GM23338 (cell line): ENCODE results near the gene FCSK. TPM values are rescaled to one million over a fixed set of nuclear protein-coding genes. Genes with fewer than 3 reads are reported as not detected.

Experiments used
- ATAC-seq: fragments of 200-7000 bp; cut with Tn5 transposase; 3 replicates; pipeline ENCODE4 v1.9.1; 2020
- DNase-seq: peaks from one replicate; pipeline ENCODE4 v3.0.0-alpha.2; 2015; ENCODE audit warnings: low spot score
- H2AFZ ChIP-seq: fragments of 200-600 bp; sonication (generic); 2 replicates; pipeline ENCODE4 v1.8.0; 2016; ENCODE audit warnings: antibody characterized with exemption, mild to moderate bottlenecking, moderate library complexity
- H3F3A ChIP-seq: fragments of 200-600 bp; sonication (generic); replicated peaks from 2 replicates; pipeline ENCODE4 v1.8.0; 2017; ENCODE audit warnings: antibody characterized with exemption, mixed run types, low read depth
- H3K27ac ChIP-seq: fragments of 200-600 bp; sonication (generic); 2 replicates; pipeline ENCODE4 v1.6.1; 2016; ENCODE audit warnings: low read depth
- H3K27me3 ChIP-seq: fragments of 200-600 bp; sonication (generic); 2 replicates; pipeline ENCODE4 v1.8.0; 2016; ENCODE audit warnings: mild to moderate bottlenecking, mixed run types, moderate library complexity; ENCODE audit not compliant: insufficient read depth
- H3K36me3 ChIP-seq: fragments of 200-600 bp; sonication (generic); 2 replicates; pipeline ENCODE4 v1.8.0; 2016; ENCODE audit warnings: mild to moderate bottlenecking; ENCODE audit not compliant: insufficient read depth
- H3K4me1 ChIP-seq: fragments of 200-600 bp; sonication (generic); 2 replicates; pipeline ENCODE4 v1.8.0; 2016; ENCODE audit warnings: mild to moderate bottlenecking, moderate library complexity; ENCODE audit not compliant: insufficient read depth
- H3K4me2 ChIP-seq: fragments of 200-600 bp; sonication (generic); 2 replicates; pipeline ENCODE4 v1.7.1; 2017; ENCODE audit warnings: mixed run types
- H3K4me3 ChIP-seq: fragments of 200-600 bp; sonication (generic); 2 replicates; pipeline ENCODE4 v1.6.1; 2016; ENCODE audit warnings: mixed run types
- H3K79me2 ChIP-seq: fragments of 200-600 bp; sonication (generic); replicated peaks from 2 replicates; pipeline ENCODE4 v1.8.0; 2017; ENCODE audit warnings: mild to moderate bottlenecking; ENCODE audit not compliant: insufficient read depth
- H3K9me2 ChIP-seq: fragments of 200-600 bp; sonication (generic); 2 replicates; pipeline ENCODE4 v1.8.0; 2017; ENCODE audit not compliant: insufficient read depth
- H4K20me1 ChIP-seq: fragments of 200-600 bp; sonication (generic); replicated peaks from 2 replicates; pipeline ENCODE4 v1.8.0; 2017; ENCODE audit warnings: mild to moderate bottlenecking; ENCODE audit not compliant: insufficient read depth
- H3K27ac Mint-ChIP-seq: 2 replicates; pipeline ENCODE4 v1.8.0; 2020; ENCODE audit warnings: inconsistent platforms, mild to moderate bottlenecking, moderate library complexity, mixed read lengths
- H3K27me3 Mint-ChIP-seq: 3 replicates; pipeline ENCODE4 v1.8.0; 2022; ENCODE audit warnings: low read depth, mild to moderate bottlenecking, moderate library complexity, mixed read lengths, inconsistent platforms; ENCODE audit not compliant: insufficient read depth, poor library complexity
- H3K36me3 Mint-ChIP-seq: 3 replicates; pipeline ENCODE4 v1.8.0; 2021; ENCODE audit warnings: low read depth, mild to moderate bottlenecking, inconsistent platforms, moderate library complexity, mixed read lengths
- H3K4me1 Mint-ChIP-seq: 3 replicates; pipeline ENCODE4 v1.8.0; 2020; ENCODE audit warnings: mild to moderate bottlenecking, inconsistent platforms, mixed read lengths
- H3K4me3 Mint-ChIP-seq: 3 replicates; pipeline ENCODE4 v1.8.0; 2021; ENCODE audit warnings: moderate library complexity, mild to moderate bottlenecking, inconsistent platforms, mixed read lengths
- H3K9me3 Mint-ChIP-seq: 3 replicates; pipeline ENCODE4 v1.8.0; 2020; ENCODE audit warnings: moderate library complexity, mild to moderate bottlenecking, inconsistent platforms, mixed read lengths
- CREB1 ChIP-seq: fragments of 250-450 bp; sonication (Bioruptor Pico); IDR thresholded peaks from 2 replicates; pipeline ENCODE4 v1.5.0; 2020; ENCODE audit warnings: low read depth, mild to moderate bottlenecking, moderate library complexity
- EZH2 ChIP-seq: fragments of 200-600 bp; sonication (generic); IDR thresholded peaks from one replicate; pipeline ENCODE4 v1.8.0; 2017; ENCODE audit warnings: antibody characterized with exemption, mild to moderate bottlenecking, low read depth; ENCODE audit not compliant: unreplicated experiment
- EZH2phosphoT487 ChIP-seq: fragments of 200-600 bp; sonication (generic); IDR thresholded peaks from one replicate; pipeline ENCODE4 v1.8.1; 2018; ENCODE audit warnings: antibody characterized with exemption; ENCODE audit not compliant: unreplicated experiment
- NANOG ChIP-seq: IDR thresholded peaks from 2 replicates; pipeline ENCODE4 v1.6.1; 2016; ENCODE audit warnings: antibody characterized with exemption, borderline replicate concordance
- POLR2AphosphoS5 ChIP-seq: IDR thresholded peaks from 2 replicates; pipeline ENCODE4 v1.6.1; 2016; ENCODE audit warnings: antibody characterized with exemption, low read depth
- STAT1 ChIP-seq: IDR thresholded peaks from one replicate; pipeline ENCODE4 v1.6.1; 2016; ENCODE audit warnings: antibody characterized with exemption; ENCODE audit not compliant: unreplicated experiment
- ZNF114 ChIP-seq: fragments of 250-450 bp; sonication (Bioruptor Pico); IDR thresholded peaks from 2 replicates; pipeline ENCODE4 v1.5.0; 2020; ENCODE audit warnings: mild to moderate bottlenecking, moderate library complexity
- polyA plus RNA-seq: library from polyadenylated mRNA; unstranded; fragments of >200 nt; fragmentation: Nextera tagmentation; extraction: Ambion mirVana; gene quantifications from 2 replicates; pipeline ENCODE4 v1.2.1, GENCODE V29; 2016
- total RNA-seq: library from RNA; depleted of rRNA; stranded (reverse); fragments of >200 nt; shearing (Covaris generic); gene quantifications from 2 replicates; pipeline ENCODE4 v1.2.3, GENCODE V29; 2014
- TF ChIP-seq, protein P1 (sequence below): IDR thresholded peaks from one replicate; pipeline ENCODE4 v1.6.1; 2018; ENCODE audit warnings: antibody characterized with exemption; ENCODE audit not compliant: unreplicated experiment
- TF ChIP-seq, protein P2 (sequence below): IDR thresholded peaks from 2 replicates; pipeline ENCODE4 v1.6.1; 2016; ENCODE audit warnings: antibody characterized with exemption

FCSK gene
- total and polyA plus RNA-seq, 2 experiments from 2014 or later: 2.3 to 4.0 TPM

DNA sequence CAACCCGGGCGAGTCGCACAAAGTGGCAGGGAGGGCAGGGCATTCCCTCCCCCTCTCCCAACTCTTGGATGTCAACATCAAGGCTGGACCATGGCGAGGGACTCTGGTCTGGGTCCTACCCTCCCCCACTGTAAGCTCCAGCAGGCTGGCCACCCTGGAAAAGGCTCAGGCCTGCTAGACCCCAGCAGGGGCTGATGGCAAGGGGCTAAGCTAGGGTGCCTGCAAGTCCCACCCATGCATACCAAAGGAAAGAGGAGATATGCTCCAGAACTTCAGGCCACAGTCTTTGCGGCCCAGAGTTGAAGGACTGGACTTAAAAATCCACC is 35.4 kb upstream of the FCSK start (continued):
- TF ChIP-seq, protein P1, sequence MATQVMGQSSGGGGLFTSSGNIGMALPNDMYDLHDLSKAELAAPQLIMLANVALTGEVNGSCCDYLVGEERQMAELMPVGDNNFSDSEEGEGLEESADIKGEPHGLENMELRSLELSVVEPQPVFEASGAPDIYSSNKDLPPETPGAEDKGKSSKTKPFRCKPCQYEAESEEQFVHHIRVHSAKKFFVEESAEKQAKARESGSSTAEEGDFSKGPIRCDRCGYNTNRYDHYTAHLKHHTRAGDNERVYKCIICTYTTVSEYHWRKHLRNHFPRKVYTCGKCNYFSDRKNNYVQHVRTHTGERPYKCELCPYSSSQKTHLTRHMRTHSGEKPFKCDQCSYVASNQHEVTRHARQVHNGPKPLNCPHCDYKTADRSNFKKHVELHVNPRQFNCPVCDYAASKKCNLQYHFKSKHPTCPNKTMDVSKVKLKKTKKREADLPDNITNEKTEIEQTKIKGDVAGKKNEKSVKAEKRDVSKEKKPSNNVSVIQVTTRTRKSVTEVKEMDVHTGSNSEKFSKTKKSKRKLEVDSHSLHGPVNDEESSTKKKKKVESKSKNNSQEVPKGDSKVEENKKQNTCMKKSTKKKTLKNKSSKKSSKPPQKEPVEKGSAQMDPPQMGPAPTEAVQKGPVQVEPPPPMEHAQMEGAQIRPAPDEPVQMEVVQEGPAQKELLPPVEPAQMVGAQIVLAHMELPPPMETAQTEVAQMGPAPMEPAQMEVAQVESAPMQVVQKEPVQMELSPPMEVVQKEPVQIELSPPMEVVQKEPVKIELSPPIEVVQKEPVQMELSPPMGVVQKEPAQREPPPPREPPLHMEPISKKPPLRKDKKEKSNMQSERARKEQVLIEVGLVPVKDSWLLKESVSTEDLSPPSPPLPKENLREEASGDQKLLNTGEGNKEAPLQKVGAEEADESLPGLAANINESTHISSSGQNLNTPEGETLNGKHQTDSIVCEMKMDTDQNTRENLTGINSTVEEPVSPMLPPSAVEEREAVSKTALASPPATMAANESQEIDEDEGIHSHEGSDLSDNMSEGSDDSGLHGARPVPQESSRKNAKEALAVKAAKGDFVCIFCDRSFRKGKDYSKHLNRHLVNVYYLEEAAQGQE: no peak
- TF ChIP-seq EZH2phosphoT487 (no peak), STAT1 (no peak), ZNF114 (CRISPR knock-in tag) (no peak), EZH2 (no peak)

- ATAC-seq: no peak
- H3K79me2 ChIP-seq: peaks cover 71% of the 10 kb centered on the region
- H2AFZ ChIP-seq: no peak overlapping the region
- no peaks in the 10 kb centered on the region for H3K9me2 ChIP-seq
- peaks cover 19% of the 10 kb centered on the region for H4K20me1 ChIP-seq
- DNase-seq: no peak
- Mint-ChIP-seq H3K27ac (no peak overlapping the region), H3K4me3 (no peak overlapping the region), H3K4me1 (peaks cover 71% of the 10 kb centered on the region), H3K36me3 (peaks cover 4% of the 10 kb centered on the region; the same call in 2 of the 3 replicates), H3K27me3 (peaks cover 16% of the 10 kb centered on the region), H3K9me3 (no peaks in the 10 kb centered on the region)
- H3K27me3 ChIP-seq: no peaks in the 10 kb centered on the region
- peaks cover 5% of the 10 kb centered on the region; the same call in 1 of the 2 replicates for H3F3A ChIP-seq
- no peak overlapping the region for H3K4me3 ChIP-seq
- peaks cover 41% of the 10 kb centered on the region for H3K4me1 ChIP-seq
- H3K27ac ChIP-seq: no peak overlapping the region
- TF ChIP-seq NANOG (no peak), POLR2AphosphoS5 (no peak), CREB1 (CRISPR knock-in tag) (no peak)
- no peaks in the 10 kb centered on the region for H3K36me3 ChIP-seq
- H3K4me2 ChIP-seq: peak overlapping the region; percentile 65; the same call in 1 of the 2 replicates
Measured at GRCh38 chr16:70419384-70420327, 34.7 kb upstream of the FCSK start.

DNA sequence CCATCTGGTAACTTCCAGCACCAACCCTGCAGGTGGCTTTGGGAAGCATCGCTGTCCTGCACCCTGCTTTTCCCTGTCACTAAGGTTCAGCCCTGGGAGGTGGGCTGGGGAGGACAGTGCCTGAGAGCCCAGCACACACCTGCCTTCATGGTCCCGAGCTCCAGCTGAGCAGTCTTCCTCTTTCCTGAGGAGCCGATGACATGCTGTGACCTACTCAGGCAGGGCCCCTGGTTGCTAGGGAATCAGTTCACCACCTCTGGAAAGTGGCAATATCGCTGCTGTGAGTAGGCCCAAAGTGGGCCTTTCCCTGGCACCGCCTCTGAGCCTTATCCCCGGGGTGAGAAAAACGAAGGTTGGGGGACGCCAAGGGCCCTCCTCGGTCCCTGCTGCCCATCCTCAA is 33.4 kb upstream of the FCSK start:
- Histone ChIP-seq H3K36me3 (no peaks in the 10 kb centered on the region), H3K27ac (no peak overlapping the region), H3K79me2 (peaks cover 74% of the 10 kb centered on the region), H3K4me1 (peaks cover 39% of the 10 kb centered on the region), H4K20me1 (peaks cover 12% of the 10 kb centered on the region), H2AFZ (no peak overlapping the region), H3K27me3 (no peaks in the 10 kb centered on the region), H3K4me2 (no peak overlapping the region), H3K9me2 (no peaks in the 10 kb centered on the region), H3K4me3 (no peak overlapping the region), H3F3A (peaks cover 7% of the 10 kb centered on the region; the same call in 1 of the 2 replicates)
- Mint-ChIP-seq H3K4me3 (no peak overlapping the region), H3K36me3 (peaks cover 15% of the 10 kb centered on the region; the same call in 2 of the 3 replicates), H3K9me3 (no peaks in the 10 kb centered on the region), H3K27me3 (peaks cover 16% of the 10 kb centered on the region), H3K4me1 (peaks cover 69% of the 10 kb centered on the region), H3K27ac (peak overlapping the region; percentile 44; the same call in 1 of the 2 replicates)
- peak; percentile 13 for ATAC-seq
- TF ChIP-seq CREB1 (CRISPR knock-in tag) (no peak), ZNF114 (CRISPR knock-in tag) (no peak)
- TF ChIP-seq, protein P2, sequence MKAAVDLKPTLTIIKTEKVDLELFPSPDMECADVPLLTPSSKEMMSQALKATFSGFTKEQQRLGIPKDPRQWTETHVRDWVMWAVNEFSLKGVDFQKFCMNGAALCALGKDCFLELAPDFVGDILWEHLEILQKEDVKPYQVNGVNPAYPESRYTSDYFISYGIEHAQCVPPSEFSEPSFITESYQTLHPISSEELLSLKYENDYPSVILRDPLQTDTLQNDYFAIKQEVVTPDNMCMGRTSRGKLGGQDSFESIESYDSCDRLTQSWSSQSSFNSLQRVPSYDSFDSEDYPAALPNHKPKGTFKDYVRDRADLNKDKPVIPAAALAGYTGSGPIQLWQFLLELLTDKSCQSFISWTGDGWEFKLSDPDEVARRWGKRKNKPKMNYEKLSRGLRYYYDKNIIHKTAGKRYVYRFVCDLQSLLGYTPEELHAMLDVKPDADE: no peak
- no peak for DNase-seq
